WTC11 (cell line): ENCODE data around the gene CBX5. TPM values are rescaled to one million over a fixed set of nuclear protein-coding genes. Genes with fewer than 3 reads are reported as not detected.

Source experiments
- ATAC-seq: fragments of 200-7000 bp; cut with Tn5 transposase; 2 replicates; pipeline ENCODE4 v1.10.0; 2021; ENCODE audit warnings: mild to moderate bottlenecking, moderate library complexity
- CTCF ChIA-PET: fragments of 300-600 bp; sonication (Branson Sonifier 250); formaldehyde crosslinking; loops from one replicate; lab custom pipeline; 2021; ENCODE audit warnings: antibody characterized with exemption; lab: Charles Lee
- POLR2A ChIA-PET: fragments of 350-600 bp; sonication (Branson Sonifier 250); formaldehyde crosslinking; loops from one replicate; lab custom pipeline; 2021; ENCODE audit warnings: antibody characterized with exemption; lab: Charles Lee
- DNase-seq: peaks from one replicate; pipeline ENCODE4 v3.0.0; 2021; ENCODE audit warnings: low spot score
- H3K27ac Mint-ChIP-seq: 2 replicates; pipeline ENCODE4 v1.8.0; 2021; ENCODE audit warnings: mixed read lengths
- H3K27me3 Mint-ChIP-seq: 2 replicates; pipeline ENCODE4 v1.8.0; 2021; ENCODE audit warnings: low read depth, mild to moderate bottlenecking, moderate library complexity, mixed read lengths
- H3K36me3 Mint-ChIP-seq: 2 replicates; pipeline ENCODE4 v1.8.0; 2021; ENCODE audit warnings: mixed read lengths
- H3K4me1 Mint-ChIP-seq: 2 replicates; pipeline ENCODE4 v1.8.0; 2022; ENCODE audit warnings: mixed read lengths
- H3K4me3 Mint-ChIP-seq: 2 replicates; pipeline ENCODE4 v1.8.0; 2021; ENCODE audit warnings: mild to moderate bottlenecking, moderate library complexity, mixed read lengths
- H3K9me3 Mint-ChIP-seq: 2 replicates; pipeline ENCODE4 v1.8.0; 2021; ENCODE audit warnings: mixed read lengths
- ATF3 ChIP-seq: sonication (generic); formaldehyde crosslinking; conservative IDR thresholded peaks from 2 replicates; pipeline ENCODE4 v1.8.1; 2022; ENCODE audit warnings: mild to moderate bottlenecking, missing genetic modification reagents
- CDX4 ChIP-seq: fragments of 250-450 bp; sonication (Bioruptor Pico); IDR thresholded peaks from 2 replicates; pipeline ENCODE4 v1.9.0; 2021; ENCODE audit warnings: moderate library complexity, mild to moderate bottlenecking, inconsistent platforms, borderline replicate concordance
- CREM ChIP-seq: sonication (generic); formaldehyde crosslinking; IDR thresholded peaks from 2 replicates; pipeline ENCODE4 v1.8.1; 2022; ENCODE audit warnings: mild to moderate bottlenecking, missing genetic modification reagents, moderate library complexity
- CTCF ChIP-seq: fragments of 200-600 bp; IDR thresholded peaks from 2 replicates; pipeline ENCODE4 v1.8.0; 2022; ENCODE audit warnings: antibody characterized with exemption
- E2F4 ChIP-seq: sonication (generic); formaldehyde crosslinking; IDR thresholded peaks from 2 replicates; pipeline ENCODE4 v1.8.1; 2022; ENCODE audit warnings: low read depth, mild to moderate bottlenecking, moderate library complexity, missing genetic modification reagents, borderline replicate concordance
- ERG ChIP-seq: fragments of 250-450 bp; sonication (Bioruptor Pico); IDR thresholded peaks from 2 replicates; pipeline ENCODE4 v1.8.0; 2021; ENCODE audit warnings: mild to moderate bottlenecking
- FOXP1 ChIP-seq: sonication (generic); formaldehyde crosslinking; IDR thresholded peaks from 2 replicates; pipeline ENCODE4 v1.8.0; 2022; ENCODE audit warnings: missing genetic modification reagents, mild to moderate bottlenecking, moderate library complexity, borderline replicate concordance
- GABPB1 ChIP-seq: sonication (generic); formaldehyde crosslinking; IDR thresholded peaks from 2 replicates; pipeline ENCODE4 v1.8.1; 2023; ENCODE audit warnings: mild to moderate bottlenecking, missing genetic modification reagents
- IRF2 ChIP-seq: sonication (generic); formaldehyde crosslinking; IDR thresholded peaks from 2 replicates; pipeline ENCODE4 v1.8.0; 2022; ENCODE audit warnings: low read depth, missing genetic modification reagents, borderline replicate concordance
- MAX ChIP-seq: sonication (generic); formaldehyde crosslinking; IDR thresholded peaks from 2 replicates; pipeline ENCODE4 v1.8.0; 2022; ENCODE audit warnings: mild to moderate bottlenecking, missing genetic modification reagents
- OVOL2 ChIP-seq: fragments of 250-450 bp; sonication (Bioruptor Pico); IDR thresholded peaks from 2 replicates; pipeline ENCODE4 v1.9.0; 2021; ENCODE audit warnings: mild to moderate bottlenecking, borderline replicate concordance
- RELA ChIP-seq: sonication (generic); formaldehyde crosslinking; IDR thresholded peaks from 2 replicates; pipeline ENCODE4 v1.8.1; 2022; ENCODE audit warnings: missing genetic modification reagents, mild to moderate bottlenecking, borderline replicate concordance
- TP53 ChIP-seq: sonication (generic); formaldehyde crosslinking; IDR thresholded peaks from 2 replicates; pipeline ENCODE4 v1.8.1; 2023; ENCODE audit warnings: mild to moderate bottlenecking, missing genetic modification reagents
- USF1 ChIP-seq: sonication (generic); formaldehyde crosslinking; IDR thresholded peaks from 2 replicates; pipeline ENCODE4 v1.8.0; 2022; ENCODE audit warnings: mild to moderate bottlenecking, missing genetic modification reagents
- USF2 ChIP-seq: sonication (generic); formaldehyde crosslinking; IDR thresholded peaks from 2 replicates; pipeline ENCODE4 v1.8.1; 2023; ENCODE audit warnings: mild to moderate bottlenecking, missing genetic modification reagents, moderate library complexity
- ZNF219 ChIP-seq: sonication (generic); formaldehyde crosslinking; IDR thresholded peaks from 2 replicates; pipeline ENCODE4 v1.8.0; 2023; ENCODE audit warnings: missing genetic modification reagents, mild to moderate bottlenecking, borderline replicate concordance
- ZNF532 ChIP-seq: fragments of 250-450 bp; sonication (Bioruptor Pico); IDR thresholded peaks from 2 replicates; pipeline ENCODE4 v1.9.0; 2021; ENCODE audit warnings: mild to moderate bottlenecking, borderline replicate concordance
- total RNA-seq: library from RNA; stranded (reverse); gene quantifications from 3 replicates; pipeline ENCODE4 v1.2.3, GENCODE V29; 2021

CBX5 gene
- total RNA-seq, 1 experiment from 2014 or later: 182 TPM

- peaks cover 22% of the 10 kb centered on the region for H3K4me1 Mint-ChIP-seq
- H3K4me3 Mint-ChIP-seq: no peak overlapping the region
- ATAC-seq (no peak), DNase-seq (no peak)
- CTCF ChIA-PET: interaction anchor here (0.8 to 7.2 kb wide), 9 partner anchors 8 to 215 kb away, joined by 3 to 149 read pairs (median 6); partner anchors contain the start of genes HOXC10, HOXC5, HOXC6 and HOXC8
- no peaks in the 10 kb centered on the region for H3K36me3 Mint-ChIP-seq
- TF ChIP-seq ERG (CRISPR knock-in tag) (no peak), USF2 (CRISPR knock-in tag) (no peak), USF1 (CRISPR knock-in tag) (no peak), ATF3 (CRISPR knock-in tag) (no peak), TP53 (no peak), E2F4 (CRISPR knock-in tag) (no peak), ZNF532 (CRISPR knock-in tag) (no peak), ZNF219 (CRISPR knock-in tag) (no peak), FOXP1 (CRISPR knock-in tag) (no peak), CDX4 (no peak), OVOL2 (CRISPR knock-in tag) (no peak), IRF2 (CRISPR knock-in tag) (no peak), CTCF (no peak), GABPB1 (CRISPR knock-in tag) (no peak), MAX (CRISPR knock-in tag) (no peak), RELA (CRISPR knock-in tag) (no peak), CREM (CRISPR knock-in tag) (no peak)
- no peak overlapping the region for H3K27ac Mint-ChIP-seq
- H3K27me3 Mint-ChIP-seq: peaks cover 94% of the 10 kb centered on the region
- H3K9me3 Mint-ChIP-seq: no peaks in the 10 kb centered on the region
- POLR2A ChIA-PET: interaction anchor here (0.6 to 0.7 kb wide), 3 partner anchors 101 to 178 kb away, joined by 3 to 6 read pairs (median 4); partner anchors contain the start of gene NFE2
Observed at GRCh38 chr12:54199917-54200316, 80.0 kb downstream of the CBX5 start.
